HG03060 (cell line): Measurements from ENCODE around the gene RBM38.

Experiments used
- ATAC-seq: cut with Tn5 transposase; IDR thresholded peaks from one replicate; pipeline ENCODE4 v1.9.1; 2021; ENCODE audit warnings: low read depth, moderate number of reproducible peaks; ENCODE audit not compliant: unreplicated experiment

Gene RBM38

DNA sequence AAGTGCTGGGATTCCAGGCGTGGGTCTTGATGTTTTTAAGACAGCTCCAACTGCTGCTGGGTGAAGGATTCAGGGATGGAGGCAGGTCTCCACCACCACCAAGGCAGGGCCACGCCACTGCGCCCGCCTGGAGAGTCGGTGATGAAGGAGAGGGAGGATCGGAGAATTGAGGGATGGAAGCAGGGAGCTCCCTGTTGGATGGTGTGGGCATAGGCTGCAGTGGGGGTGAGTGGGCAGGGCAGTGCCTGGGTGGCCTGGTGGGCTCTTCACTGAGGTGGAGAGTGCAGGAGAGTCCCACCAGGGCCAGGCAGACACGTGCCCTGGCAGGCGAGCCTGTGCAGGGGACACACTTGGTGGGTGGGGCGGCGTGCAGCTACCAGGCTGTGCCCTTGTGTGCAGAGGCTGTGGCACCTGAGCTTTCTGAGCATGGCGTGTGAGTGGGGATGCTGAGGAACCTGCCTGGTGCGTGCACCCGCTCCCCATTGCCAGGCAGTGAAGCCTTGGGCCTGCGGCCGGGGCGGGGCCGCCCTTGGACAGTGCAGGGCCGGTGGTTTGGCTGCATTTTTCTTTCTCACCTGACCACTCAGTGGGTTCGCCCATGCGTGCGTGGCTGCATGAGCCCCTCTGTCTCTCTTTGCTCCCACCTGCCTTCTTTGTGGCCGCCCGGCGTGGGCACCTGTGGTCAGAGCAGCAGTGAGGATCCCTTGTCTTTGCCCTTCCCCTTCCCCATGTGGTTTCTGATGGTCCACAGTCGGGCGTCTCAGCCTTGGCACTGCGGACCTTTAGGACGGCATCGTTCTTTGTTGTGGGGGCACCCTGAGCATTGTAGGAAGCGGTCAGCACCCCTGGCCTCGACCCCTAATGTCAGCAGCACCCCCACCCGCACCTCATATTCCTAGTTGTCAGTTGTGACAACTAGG lies 11.3 kb downstream of the RBM38 start:
- no peak for ATAC-seq

- no peak for ATAC-seq
Observed at GRCh38 chr20:57403216-57403615, 12.0 kb downstream of the RBM38 start.

GRCh38 chr20:57404006-57404405 lies 12.8 kb downstream of the RBM38 start:
- ATAC-seq, result no peak

GRCh38 chr20:57404419-57405072 lies 13.3 kb downstream of the RBM38 start:
- no peak for ATAC-seq

GRCh38 chr20:57405236-57406016 lies 14.2 kb downstream of the RBM38 start:
- no peak for ATAC-seq

DNA sequence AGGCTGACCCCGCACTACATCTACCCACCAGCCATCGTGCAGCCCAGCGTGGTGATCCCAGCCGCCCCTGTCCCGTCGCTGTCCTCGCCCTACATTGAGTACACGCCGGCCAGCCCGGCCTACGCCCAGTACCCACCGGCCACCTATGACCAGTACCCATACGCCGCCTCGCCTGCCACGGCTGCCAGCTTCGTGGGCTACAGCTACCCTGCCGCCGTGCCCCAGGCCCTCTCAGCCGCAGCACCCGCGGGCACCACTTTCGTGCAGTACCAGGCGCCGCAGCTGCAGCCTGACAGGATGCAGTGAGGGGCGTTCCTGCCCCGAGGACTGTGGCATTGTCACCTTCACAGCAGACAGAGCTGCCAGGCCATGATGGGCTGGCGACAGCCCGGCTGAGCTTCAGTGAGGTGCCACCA lies 16.4 kb downstream of the RBM38 start:
- ATAC-seq, result no peak

GRCh38 chr20:57408131-57408530 lies 16.9 kb downstream of the RBM38 start:
- ATAC-seq, result no peak

- ATAC-seq, result no peak
Observed at GRCh38 chr20:57408536-57409233, 17.5 kb downstream of the RBM38 start.

DNA sequence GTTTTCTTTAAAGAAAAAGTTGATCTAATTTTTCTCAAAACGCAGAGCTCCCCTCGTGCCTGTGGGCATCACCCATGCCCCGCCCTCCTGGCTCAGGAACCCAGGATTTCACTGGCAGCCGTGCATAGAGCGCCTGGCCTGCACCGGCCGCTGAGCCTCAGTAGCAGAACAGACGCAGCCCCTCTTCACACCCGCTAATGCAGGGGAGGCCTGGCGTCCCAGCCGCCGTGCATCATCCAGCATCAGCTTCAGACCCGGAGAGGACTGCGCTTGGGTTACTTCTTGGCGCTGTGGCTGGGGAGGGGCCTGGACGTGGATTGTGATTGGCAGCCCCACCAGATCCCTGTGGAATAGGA lies 18.1 kb downstream of the RBM38 start:
- ATAC-seq, result no peak

- ATAC-seq, result no peak
Observed at GRCh38 chr20:57409672-57410397, 18.6 kb downstream of the RBM38 start.

GRCh38 chr20:57410398-57410920 lies 19.3 kb downstream of the RBM38 start:
- ATAC-seq, result no peak

GRCh38 chr20:57410924-57411323 lies 19.7 kb downstream of the RBM38 start:
- ATAC-seq, result no peak

DNA sequence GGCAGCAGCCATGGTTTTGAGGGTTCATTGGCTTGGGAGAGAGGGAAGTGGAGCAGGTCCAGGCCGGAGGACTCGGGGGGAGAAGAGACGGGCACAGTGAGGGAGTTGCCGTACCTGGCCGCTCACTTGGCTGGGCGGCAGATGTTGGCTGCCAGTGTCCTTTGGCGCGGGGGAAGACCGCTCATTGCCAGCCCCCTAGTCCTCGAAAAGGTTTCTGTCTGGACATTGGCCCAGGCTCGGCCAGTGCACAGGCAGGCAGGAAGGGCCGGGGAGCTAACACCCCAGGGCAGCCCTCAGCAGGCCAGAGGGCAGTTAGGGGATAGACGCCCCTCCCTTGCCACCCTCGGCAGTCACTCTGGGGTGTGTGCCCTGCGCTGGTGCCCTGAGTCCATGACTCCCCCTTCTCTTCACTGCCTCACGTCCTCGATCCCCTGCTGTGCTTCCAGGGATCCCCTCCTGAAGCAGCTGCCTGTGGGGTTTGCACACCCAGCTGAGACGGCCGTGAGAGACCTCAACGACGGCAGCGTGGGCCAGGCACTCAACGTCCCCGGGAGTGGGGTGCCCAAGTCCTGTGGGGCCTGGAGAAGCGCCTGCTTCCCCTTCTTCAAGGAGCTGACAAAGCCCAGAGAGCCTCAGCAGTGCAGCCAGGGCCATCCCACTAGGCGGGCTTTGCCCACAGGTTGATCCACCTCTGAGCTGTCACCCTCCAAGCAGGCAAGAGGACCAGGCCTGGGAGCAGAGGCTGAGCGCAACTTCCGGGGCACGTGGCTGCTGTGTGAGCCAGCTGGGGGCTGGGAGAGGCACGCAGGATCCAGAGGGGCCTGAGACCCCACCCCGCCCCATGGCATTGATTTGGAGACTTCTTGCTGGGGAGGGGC lies 20.4 kb downstream of the RBM38 start:
- ATAC-seq, result no peak

DNA sequence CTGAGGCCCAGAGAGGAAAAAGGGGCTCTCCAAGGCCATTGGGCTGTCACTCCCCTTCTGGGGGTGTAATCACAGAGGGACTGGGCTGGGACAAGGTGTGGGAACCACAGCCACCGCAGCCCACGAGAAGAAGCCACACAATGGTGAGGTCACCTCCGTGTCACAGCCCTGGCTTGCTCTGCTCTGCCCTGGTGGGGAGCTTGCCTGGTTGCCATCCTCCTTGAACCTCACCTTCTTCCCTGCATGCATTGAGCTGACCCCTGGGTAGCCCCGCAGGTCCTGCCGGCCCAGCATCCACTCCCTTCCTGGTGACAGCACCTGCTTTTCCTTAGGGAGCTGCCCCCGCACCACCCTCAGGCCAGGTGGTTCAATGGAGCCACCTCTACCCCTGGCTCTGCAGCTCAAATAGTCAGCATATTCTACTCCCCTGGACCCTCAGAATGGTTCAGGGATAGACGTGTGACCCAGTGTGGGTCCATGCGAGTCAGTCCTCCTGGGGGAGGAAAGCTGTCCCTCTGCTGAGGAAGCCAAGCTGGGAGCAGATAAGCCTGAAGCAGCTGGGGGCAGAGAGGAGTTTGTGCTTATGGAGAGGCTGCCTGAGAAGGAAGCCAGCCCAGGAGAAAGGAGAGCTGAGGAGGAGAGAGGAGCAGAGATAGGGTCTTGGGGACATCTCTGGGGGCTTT lies 21.3 kb downstream of the RBM38 start:
- no peak for ATAC-seq

GRCh38 chr20:57413986-57414385 lies 22.8 kb downstream of the RBM38 start:
- ATAC-seq, result no peak

DNA sequence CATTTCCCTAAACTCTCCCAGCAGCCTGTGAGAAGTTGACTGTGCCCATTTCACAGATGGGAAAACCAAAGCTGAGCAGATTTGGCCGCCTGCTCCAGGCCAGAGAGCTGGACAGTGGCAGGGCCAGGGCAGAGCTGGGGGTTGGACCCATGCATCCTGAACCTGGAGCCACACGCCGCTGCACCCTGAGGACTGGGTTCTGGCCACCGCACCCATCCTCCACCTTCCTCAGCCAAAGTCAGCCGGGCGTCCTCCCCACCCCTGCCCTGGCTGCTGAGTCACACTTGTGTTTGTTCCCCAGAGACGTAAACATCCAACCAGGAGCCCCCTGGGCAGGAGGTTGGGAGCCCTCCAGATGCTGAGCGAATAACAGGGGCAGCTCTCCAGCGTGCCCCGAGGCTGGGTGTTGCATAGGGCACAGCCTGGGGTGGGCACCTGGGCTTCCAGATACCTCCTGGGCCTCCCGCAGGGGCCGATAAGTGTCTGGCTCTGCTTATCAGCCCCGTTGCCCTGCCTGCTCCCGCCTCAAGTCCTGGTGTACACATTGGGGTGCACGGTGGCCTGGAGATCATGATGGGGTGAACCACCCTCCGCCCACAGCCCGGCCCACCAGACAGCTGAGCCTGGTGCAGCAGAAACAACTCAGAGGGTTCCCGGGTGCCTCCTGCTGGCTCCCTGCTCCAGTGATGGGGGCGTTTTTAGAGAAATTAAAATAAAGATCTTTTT lies 23.8 kb downstream of the RBM38 start:
- no peak for ATAC-seq

- ATAC-seq, result no peak
Observed at GRCh38 chr20:57415771-57416170, 24.6 kb downstream of the RBM38 start.
